ENCODE data around the gene C11orf24.

- TF ChIP-seq CTCF (IDR thresholded peaks at IDR 0.05): no peak
- TF ChIP-seq POLR2A (IDR thresholded peaks at IDR 0.05): no peak
Observed at GRCh38 chr11:68266936-68267880, 4.6 kb downstream of the C11orf24 start.
